Breast epithelium (tissue), 3 donors: Measurements from ENCODE around the gene LRRC15.

Source experiments
- POLR2A ChIP-seq: fragments of 450-650 bp; IDR thresholded peaks from one replicate; pipeline ENCODE4 v1.6.1; 2016; ENCODE audit warnings: antibody characterized with exemption, mild to moderate bottlenecking, moderate library complexity
- POLR2AphosphoS5 ChIP-seq, 3 donors: sonication (generic); formaldehyde crosslinking; IDR thresholded peaks; one replicate each; pipeline ENCODE4 v1.6.1; 2017; ENCODE audit warnings: antibody characterized with exemption in 3 of 3
- TF ChIP-seq, protein P1 (sequence below), 3 donors: fragments of 450-650 bp; IDR thresholded peaks; one replicate each; pipeline ENCODE4 v1.5.1; 2016 to 2017; ENCODE audit warnings: antibody characterized with exemption in 3 of 3, mild to moderate bottlenecking in 3 of 3, moderate library complexity in 3 of 3

DNA sequence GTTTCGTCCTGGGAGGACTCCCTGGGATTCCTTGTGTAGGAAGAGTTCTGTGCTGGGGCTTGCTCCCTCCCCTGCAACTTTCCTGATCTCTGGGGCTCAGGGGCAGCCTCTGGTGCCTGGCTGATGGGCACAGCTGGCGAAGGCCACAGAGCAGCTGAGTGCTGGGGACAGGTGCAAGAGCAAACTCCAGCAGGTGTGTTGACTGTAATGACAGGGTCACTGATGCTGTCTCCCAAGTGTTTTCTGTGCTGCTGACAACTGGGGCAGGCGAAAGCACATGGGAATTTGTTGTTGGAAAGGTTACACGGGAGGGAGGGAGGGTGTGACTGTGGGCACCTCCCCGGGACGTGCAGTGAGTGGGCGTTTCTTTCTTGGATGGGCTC is 40.0 kb downstream of the LRRC15 start:
- no peak for TF ChIP-seq POLR2A
- TF ChIP-seq, protein P1, sequence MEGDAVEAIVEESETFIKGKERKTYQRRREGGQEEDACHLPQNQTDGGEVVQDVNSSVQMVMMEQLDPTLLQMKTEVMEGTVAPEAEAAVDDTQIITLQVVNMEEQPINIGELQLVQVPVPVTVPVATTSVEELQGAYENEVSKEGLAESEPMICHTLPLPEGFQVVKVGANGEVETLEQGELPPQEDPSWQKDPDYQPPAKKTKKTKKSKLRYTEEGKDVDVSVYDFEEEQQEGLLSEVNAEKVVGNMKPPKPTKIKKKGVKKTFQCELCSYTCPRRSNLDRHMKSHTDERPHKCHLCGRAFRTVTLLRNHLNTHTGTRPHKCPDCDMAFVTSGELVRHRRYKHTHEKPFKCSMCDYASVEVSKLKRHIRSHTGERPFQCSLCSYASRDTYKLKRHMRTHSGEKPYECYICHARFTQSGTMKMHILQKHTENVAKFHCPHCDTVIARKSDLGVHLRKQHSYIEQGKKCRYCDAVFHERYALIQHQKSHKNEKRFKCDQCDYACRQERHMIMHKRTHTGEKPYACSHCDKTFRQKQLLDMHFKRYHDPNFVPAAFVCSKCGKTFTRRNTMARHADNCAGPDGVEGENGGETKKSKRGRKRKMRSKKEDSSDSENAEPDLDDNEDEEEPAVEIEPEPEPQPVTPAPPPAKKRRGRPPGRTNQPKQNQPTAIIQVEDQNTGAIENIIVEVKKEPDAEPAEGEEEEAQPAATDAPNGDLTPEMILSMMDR (IDR thresholded peaks at IDR 0.05) = no peak
- TF ChIP-seq POLR2AphosphoS5 (IDR thresholded peaks at IDR 0.05) = no peak
